LNCaP clone FGC (cell line): Measurements from ENCODE around the gene EIF4G2.

Experiments used
- DNase-seq: peaks from one replicate; pipeline ENCODE4 v3.0.0-alpha.2; 2011; ENCODE audit warnings: low read depth
- H3K4me3 ChIP-seq: 2 replicates; pipeline ENCODE4 v1.5.1; 2011; ENCODE audit warnings: mild to moderate bottlenecking, low read depth, low read length, control low read depth
- CTCF ChIP-seq: IDR thresholded peaks from 2 replicates; pipeline ENCODE4 v1.5.1; 2012; ENCODE audit warnings: mild to moderate bottlenecking; ENCODE audit not compliant: control insufficient read depth, insufficient read depth; ENCODE audit errors: extremely low read depth

Gene EIF4G2

GRCh38 chr11:10797531-10797930 is 11.2 kb downstream of the EIF4G2 start:
- no peak for DNase-seq
- no peak for TF ChIP-seq CTCF
- H3K4me3 ChIP-seq = no peak overlapping the region

GRCh38 chr11:10797001-10797400 is 11.7 kb downstream of the EIF4G2 start:
- no peak overlapping the region for H3K4me3 ChIP-seq
- no peak for DNase-seq
- no peak for TF ChIP-seq CTCF

- no peak for DNase-seq
Observed at GRCh38 chr11:10796191-10796590, 12.5 kb downstream of the EIF4G2 start.

GRCh38 chr11:10793470-10794255 is 15.1 kb downstream of the EIF4G2 start:
- DNase-seq = peak; percentile 70
- no peak for TF ChIP-seq CTCF
- no peak overlapping the region for H3K4me3 ChIP-seq

More at GRCh38 chr11:10796191-10796590, 12.5 kb downstream of the EIF4G2 start:
- no peak for TF ChIP-seq CTCF
- no peak overlapping the region for H3K4me3 ChIP-seq

- peak; percentile 49 for DNase-seq
- no peak overlapping the region for H3K4me3 ChIP-seq
- peak; percentile 95 for TF ChIP-seq CTCF
Observed at GRCh38 chr11:10792385-10793068, 16.2 kb downstream of the EIF4G2 start.

- DNase-seq = no peak
- TF ChIP-seq CTCF = no peak
- H3K4me3 ChIP-seq = no peak overlapping the region
Observed at GRCh38 chr11:10786451-10786850, 22.3 kb downstream of the EIF4G2 start.
